Left ventricle myocardium inferior (tissue), 1 donor: ENCODE measurements around the gene PPDPF. TPM values are rescaled to one million over a fixed set of nuclear protein-coding genes. Genes with fewer than 3 reads are reported as not detected.

ENCODE experiments used
- DNase-seq: peaks from one replicate; pipeline ENCODE4 v3.0.0-alpha.2; 2020
- H3K27ac ChIP-seq: fragments of 200-600 bp; replicated peaks from 2 replicates; pipeline ENCODE4 v1.8.0; 2021
- H3K27me3 ChIP-seq: fragments of 200-600 bp; 2 replicates; pipeline ENCODE4 v1.8.0; 2021; ENCODE audit warnings: low read depth
- H3K36me3 ChIP-seq: fragments of 200-600 bp; 2 replicates; pipeline ENCODE4 v1.8.0; 2021
- H3K4me1 ChIP-seq: fragments of 200-600 bp; 2 replicates; pipeline ENCODE4 v1.8.0; 2021
- H3K4me3 ChIP-seq: fragments of 200-600 bp; 2 replicates; pipeline ENCODE4 v1.8.0; 2021; ENCODE audit warnings: mild to moderate bottlenecking, moderate library complexity
- H3K9me3 ChIP-seq: fragments of 200-600 bp; replicated peaks from 2 replicates; pipeline ENCODE4 v1.8.0; 2021
- intact Hi-C: fragments of 100-400 bp; cut with micrococcal nuclease; formaldehyde crosslinking; loops from one replicate; pipeline ENCODE4 v1.11.0; 2022
- total RNA-seq: library from RNA; stranded (reverse); fragmentation: NEBNext Ultra II Directional; extraction: Animal tissue kit (Norgen Biotek cat#: 25700); gene quantifications from one replicate; pipeline ENCODE4 v1.2.1, GENCODE V29; 2021
- TF ChIP-seq, protein P1 (sequence below): fragments of 200-600 bp; IDR thresholded peaks from 2 replicates; pipeline ENCODE4 v1.8.0; 2021; ENCODE audit warnings: antibody characterized with exemption, mild to moderate bottlenecking, borderline replicate concordance
- donor health status: DM: no; HTN: yes; CAD: no; lungs with severe emphysema.

The PPDPF gene
- total RNA-seq, 1 donor from 2014 or later: 371 TPM

DNA sequence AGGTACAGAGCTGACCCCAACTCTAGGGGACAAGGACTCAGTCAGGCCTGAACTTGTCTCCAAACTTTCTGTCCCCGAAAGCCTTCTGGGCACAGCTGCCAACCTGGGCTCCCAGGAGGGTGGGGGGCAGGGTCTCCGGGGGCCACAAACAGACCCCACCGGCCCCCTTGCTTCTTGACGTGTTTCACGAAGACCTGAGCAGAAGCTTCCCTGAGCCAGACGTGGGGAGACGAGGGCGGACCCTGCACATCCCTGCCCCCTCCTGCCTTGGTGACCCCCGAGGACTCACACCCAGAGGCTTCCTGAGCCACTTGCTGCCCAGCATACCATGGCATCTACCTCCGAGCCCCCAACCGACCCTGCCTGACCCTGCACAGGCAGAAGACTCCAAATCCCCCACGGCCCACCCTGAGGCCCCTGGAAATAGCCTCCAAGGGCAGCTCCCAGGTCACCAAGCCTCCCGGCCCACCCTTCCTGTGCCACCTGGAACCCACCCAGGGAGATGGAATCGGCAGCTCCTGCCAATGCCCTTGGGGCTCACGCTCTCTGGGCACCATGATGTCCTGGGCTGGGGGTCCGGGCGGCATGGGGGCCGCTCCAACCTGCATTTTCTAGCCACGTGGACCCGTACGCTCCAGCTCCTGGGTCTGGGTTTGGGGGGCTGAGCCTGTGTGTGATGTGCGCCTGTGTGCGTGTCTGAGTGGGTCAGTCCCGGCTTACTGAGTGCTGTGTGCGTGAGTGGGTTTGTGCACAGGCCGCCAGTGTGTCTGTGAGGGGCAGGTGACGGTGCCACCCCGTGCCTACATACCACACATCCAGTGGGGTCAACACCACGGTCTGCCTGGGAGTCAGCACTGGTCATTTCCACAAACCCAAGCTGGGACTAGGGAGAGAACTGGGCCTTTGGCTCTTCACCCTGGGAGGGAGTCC lies 19.1 kb downstream of the PPDPF start:
- H3K27ac ChIP-seq: no peak overlapping the region
- intact Hi-C loops: loop anchor here (5.0 kb wide), 1 partner anchor 433 kb away; no protein-coding TSS in a partner anchor
- no peak for DNase-seq
- H3K27me3 ChIP-seq: peaks cover 22% of the 10 kb centered on the region
- TF ChIP-seq, protein P1, sequence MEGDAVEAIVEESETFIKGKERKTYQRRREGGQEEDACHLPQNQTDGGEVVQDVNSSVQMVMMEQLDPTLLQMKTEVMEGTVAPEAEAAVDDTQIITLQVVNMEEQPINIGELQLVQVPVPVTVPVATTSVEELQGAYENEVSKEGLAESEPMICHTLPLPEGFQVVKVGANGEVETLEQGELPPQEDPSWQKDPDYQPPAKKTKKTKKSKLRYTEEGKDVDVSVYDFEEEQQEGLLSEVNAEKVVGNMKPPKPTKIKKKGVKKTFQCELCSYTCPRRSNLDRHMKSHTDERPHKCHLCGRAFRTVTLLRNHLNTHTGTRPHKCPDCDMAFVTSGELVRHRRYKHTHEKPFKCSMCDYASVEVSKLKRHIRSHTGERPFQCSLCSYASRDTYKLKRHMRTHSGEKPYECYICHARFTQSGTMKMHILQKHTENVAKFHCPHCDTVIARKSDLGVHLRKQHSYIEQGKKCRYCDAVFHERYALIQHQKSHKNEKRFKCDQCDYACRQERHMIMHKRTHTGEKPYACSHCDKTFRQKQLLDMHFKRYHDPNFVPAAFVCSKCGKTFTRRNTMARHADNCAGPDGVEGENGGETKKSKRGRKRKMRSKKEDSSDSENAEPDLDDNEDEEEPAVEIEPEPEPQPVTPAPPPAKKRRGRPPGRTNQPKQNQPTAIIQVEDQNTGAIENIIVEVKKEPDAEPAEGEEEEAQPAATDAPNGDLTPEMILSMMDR: no peak
- no peaks in the 10 kb centered on the region for H3K36me3 ChIP-seq
- H3K4me3 ChIP-seq: no peak overlapping the region
- no peaks in the 10 kb centered on the region for H3K9me3 ChIP-seq
- peaks cover 25% of the 10 kb centered on the region for H3K4me1 ChIP-seq

- H3K4me3 ChIP-seq: no peak overlapping the region
- intact Hi-C loops: no loop called here
- no peaks in the 10 kb centered on the region for H3K9me3 ChIP-seq
- H3K27ac ChIP-seq: no peak overlapping the region
- DNase-seq: no peak
- H3K27me3 ChIP-seq: peaks cover 21% of the 10 kb centered on the region
- peaks cover 20% of the 10 kb centered on the region for H3K4me1 ChIP-seq
- no peaks in the 10 kb centered on the region for H3K36me3 ChIP-seq
- TF ChIP-seq, protein P1: no peak
Observed at GRCh38 chr20:63540417-63541186, 20.0 kb downstream of the PPDPF start.

GRCh38 chr20:63541371-63541770 lies 20.8 kb downstream of the PPDPF start:
- Histone ChIP-seq H3K4me1 (peaks cover 20% of the 10 kb centered on the region), H3K9me3 (no peaks in the 10 kb centered on the region), H3K4me3 (no peak overlapping the region), H3K27ac (no peak overlapping the region), H3K27me3 (peaks cover 26% of the 10 kb centered on the region), H3K36me3 (no peaks in the 10 kb centered on the region)
- DNase-seq: no peak
- intact Hi-C loops: no loop called here
- TF ChIP-seq, protein P1: no peak

- Histone ChIP-seq H3K9me3 (no peaks in the 10 kb centered on the region), H3K27me3 (peaks cover 26% of the 10 kb centered on the region), H3K36me3 (no peaks in the 10 kb centered on the region), H3K4me1 (peaks cover 17% of the 10 kb centered on the region), H3K27ac (no peak overlapping the region), H3K4me3 (no peak overlapping the region)
- TF ChIP-seq, protein P1: no peak
- DNase-seq: no peak
- intact Hi-C loops: no loop called here
Observed at GRCh38 chr20:63542031-63542559, 21.5 kb downstream of the PPDPF start.

DNA sequence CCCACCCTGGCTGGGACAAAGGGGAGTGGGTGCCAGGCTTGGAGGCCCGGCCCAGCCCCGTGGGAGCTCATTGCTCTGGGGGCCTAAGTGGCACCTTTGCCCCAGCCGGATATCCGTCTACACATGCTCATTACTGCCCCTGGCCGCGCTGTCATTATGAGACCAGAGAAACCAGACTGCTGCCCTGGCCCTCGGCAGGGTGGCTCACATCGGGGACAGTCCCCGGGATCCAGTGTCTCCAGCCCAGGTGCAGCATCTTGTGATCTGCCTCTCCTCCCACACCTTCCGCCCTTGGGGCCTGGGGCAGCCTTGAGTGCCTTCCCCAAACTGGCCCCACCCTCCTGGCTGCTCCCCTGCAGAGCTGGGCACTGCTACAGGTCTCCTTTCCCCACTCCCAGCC lies 22.1 kb downstream of the PPDPF start:
- peaks cover 30% of the 10 kb centered on the region for H3K27me3 ChIP-seq
- intact Hi-C loops: no loop called here
- TF ChIP-seq, protein P1: no peak
- H3K9me3 ChIP-seq: no peaks in the 10 kb centered on the region
- no peak for DNase-seq
- H3K36me3 ChIP-seq: no peaks in the 10 kb centered on the region
- no peak overlapping the region for H3K4me3 ChIP-seq
- H3K4me1 ChIP-seq: peaks cover 11% of the 10 kb centered on the region
- no peak overlapping the region for H3K27ac ChIP-seq
